Loucy (cell line): ENCODE data around the gene PPARGC1A.

Source experiments
- H2AFZ ChIP-seq: fragments of 200-600 bp; sonication (generic); 2 replicates; pipeline ENCODE4 v1.6.0; 2016; ENCODE audit warnings: antibody characterized with exemption, mild to moderate bottlenecking, low read length, moderate library complexity
- H3F3A ChIP-seq: fragments of 200-600 bp; 2 replicates; pipeline ENCODE4 v1.6.0; 2016; ENCODE audit warnings: antibody characterized with exemption, low read depth, mild to moderate bottlenecking
- H3K27me3 ChIP-seq: fragments of 200-600 bp; sonication (generic); 2 replicates; pipeline ENCODE4 v1.6.1; 2014; ENCODE audit warnings: low read length, mild to moderate bottlenecking; ENCODE audit not compliant: insufficient read depth, poor library complexity, severe bottlenecking
- H3K36me3 ChIP-seq: fragments of 200-600 bp; sonication (generic); 2 replicates; pipeline ENCODE4 v1.6.1; 2016; ENCODE audit warnings: low read length; ENCODE audit not compliant: insufficient read depth
- H3K4me1 ChIP-seq: fragments of 200-600 bp; sonication (generic); 2 replicates; pipeline ENCODE4 v1.5.1; 2014; ENCODE audit warnings: low read length, mild to moderate bottlenecking; ENCODE audit not compliant: insufficient read depth, poor library complexity, severe bottlenecking
- H3K4me2 ChIP-seq: fragments of 200-600 bp; sonication (generic); 2 replicates; pipeline ENCODE4 v1.6.0; 2014; ENCODE audit warnings: antibody characterized with exemption, low read length, low read depth, mild to moderate bottlenecking; ENCODE audit not compliant: poor library complexity, severe bottlenecking
- H3K4me3 ChIP-seq: fragments of 200-600 bp; sonication (generic); 2 replicates; pipeline ENCODE4 v1.5.1; 2014; ENCODE audit warnings: low read length, mild to moderate bottlenecking, mixed read lengths; ENCODE audit not compliant: poor library complexity, severe bottlenecking
- H3K79me2 ChIP-seq: fragments of 200-600 bp; sonication (generic); 2 replicates; pipeline ENCODE4 v1.6.1; 2014; ENCODE audit warnings: low read length; ENCODE audit not compliant: insufficient read depth
- H3K9ac ChIP-seq: fragments of 200-600 bp; sonication (generic); 2 replicates; pipeline ENCODE4 v1.6.0; 2014; ENCODE audit warnings: mild to moderate bottlenecking, low read depth, low read length, moderate library complexity; ENCODE audit not compliant: poor library complexity, severe bottlenecking
- H3K9me2 ChIP-seq: fragments of 200-600 bp; sonication (generic); replicated peaks from 2 replicates; pipeline ENCODE4 v1.6.1; 2016; ENCODE audit warnings: low read depth, low read length, mixed read lengths
- H3K9me3 ChIP-seq: fragments of 200-600 bp; sonication (generic); 2 replicates; pipeline ENCODE4 v1.6.1; 2014; ENCODE audit warnings: mild to moderate bottlenecking, antibody characterized with exemption, low read length, low read depth; ENCODE audit not compliant: insufficient read depth
- H4K20me1 ChIP-seq: fragments of 200-600 bp; sonication (generic); 2 replicates; pipeline ENCODE4 v1.6.0; 2014; ENCODE audit warnings: antibody characterized with exemption, low read length, mild to moderate bottlenecking; ENCODE audit not compliant: insufficient read depth, poor library complexity, severe bottlenecking
- CTCF ChIP-seq: fragments of 200-600 bp; sonication (generic); conservative IDR thresholded peaks from 2 replicates; pipeline ENCODE4 v1.5.1; 2014; ENCODE audit warnings: mild to moderate bottlenecking, antibody characterized with exemption, low read length
- EZH2phosphoT487 ChIP-seq: fragments of 200-600 bp; IDR thresholded peaks from 2 replicates; pipeline ENCODE4 v1.6.1; 2018; ENCODE audit warnings: antibody characterized with exemption, mild to moderate bottlenecking, moderate library complexity, borderline replicate concordance

PPARGC1A gene

GRCh38 chr4:23861897-23862296 is 27.9 kb downstream of the PPARGC1A start:
- Histone ChIP-seq H2AFZ (no peak overlapping the region), H3K79me2 (no peaks in the 10 kb centered on the region), H3K9me2 (no peaks in the 10 kb centered on the region), H3K4me1 (no peaks in the 10 kb centered on the region), H3K27me3 (no peaks in the 10 kb centered on the region), H3F3A (no peaks in the 10 kb centered on the region), H3K9ac (no peak overlapping the region), H3K4me2 (no peak overlapping the region), H3K4me3 (no peak overlapping the region), H3K36me3 (no peaks in the 10 kb centered on the region), H3K9me3 (0 out of 2 replicates have a peak, but pooled peaks cover 5% of the 10 kb centered on the region), H4K20me1 (no peaks in the 10 kb centered on the region)
- TF ChIP-seq EZH2phosphoT487 (no peak), CTCF (no peak)

DNA sequence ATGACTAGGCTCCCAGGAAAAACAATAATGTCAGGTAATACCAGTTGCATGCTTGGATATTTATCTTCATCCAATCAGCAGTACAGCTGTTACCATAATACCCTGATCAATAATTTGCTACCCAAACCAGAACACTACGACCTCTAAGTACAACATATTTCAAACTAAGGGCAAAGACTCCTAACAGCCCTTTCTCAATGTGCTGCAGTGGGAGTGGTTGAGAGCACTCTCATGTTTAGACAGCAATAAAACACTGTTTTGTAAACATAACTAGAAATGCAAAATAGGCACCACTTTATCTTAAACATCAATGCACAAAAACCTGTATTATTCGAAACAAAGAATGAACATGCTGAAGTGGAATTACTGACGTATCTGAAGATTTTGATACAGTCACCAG is 28.9 kb downstream of the PPARGC1A start:
- TF ChIP-seq EZH2phosphoT487 (no peak), CTCF (no peak)
- Histone ChIP-seq H3K4me1 (no peaks in the 10 kb centered on the region), H3F3A (no peaks in the 10 kb centered on the region), H3K79me2 (no peaks in the 10 kb centered on the region), H4K20me1 (no peaks in the 10 kb centered on the region), H3K4me2 (no peak overlapping the region), H3K9ac (no peak overlapping the region), H3K9me2 (no peaks in the 10 kb centered on the region), H2AFZ (no peak overlapping the region), H3K4me3 (no peak overlapping the region), H3K9me3 (0 out of 2 replicates have a peak, but pooled peaks cover 5% of the 10 kb centered on the region), H3K27me3 (no peaks in the 10 kb centered on the region), H3K36me3 (no peaks in the 10 kb centered on the region)

DNA sequence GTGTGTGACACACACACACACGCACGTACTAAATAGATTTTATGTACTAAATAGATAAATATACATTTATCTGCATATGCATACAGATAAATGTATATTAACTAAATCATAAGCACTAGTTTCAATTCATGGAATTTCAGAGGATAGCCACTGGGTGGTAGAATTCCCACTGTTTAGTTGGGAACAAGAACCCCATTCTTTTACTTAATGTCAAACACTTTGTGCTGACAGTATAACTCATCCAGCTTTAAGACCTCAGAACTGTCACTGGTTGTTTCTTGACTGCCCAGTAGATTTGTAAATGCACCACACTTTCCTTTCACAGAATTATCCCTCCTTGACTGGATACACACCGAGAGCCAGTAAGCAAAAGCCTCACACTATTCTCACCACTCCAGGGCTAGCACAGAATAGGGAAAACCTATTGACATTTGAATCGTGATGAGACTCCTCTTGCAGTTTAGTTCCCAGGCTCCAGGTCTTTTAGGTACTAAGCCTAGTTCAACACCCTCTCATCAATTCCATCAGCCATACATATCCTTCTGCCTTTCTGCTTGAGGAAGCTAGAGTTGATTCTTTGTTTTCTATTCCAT is 32.4 kb downstream of the PPARGC1A start:
- no peak overlapping the region for H2AFZ ChIP-seq
- no peaks in the 10 kb centered on the region for H3F3A ChIP-seq
- no peak overlapping the region for H3K9ac ChIP-seq
- H3K9me3 ChIP-seq = 0 out of 2 replicates have a peak, but pooled peaks cover 2% of the 10 kb centered on the region
- H3K4me3 ChIP-seq = no peak overlapping the region
- H3K9me2 ChIP-seq = no peaks in the 10 kb centered on the region
- TF ChIP-seq CTCF (no peak), EZH2phosphoT487 (no peak)
- H3K4me1 ChIP-seq = no peaks in the 10 kb centered on the region
- H3K27me3 ChIP-seq = no peaks in the 10 kb centered on the region
- H3K4me2 ChIP-seq = no peak overlapping the region
- no peaks in the 10 kb centered on the region for H3K79me2 ChIP-seq
- H4K20me1 ChIP-seq = no peaks in the 10 kb centered on the region
- no peaks in the 10 kb centered on the region for H3K36me3 ChIP-seq
